ENCODE measurements around the gene PRRT3. TPM values are rescaled to one million over a fixed set of nuclear protein-coding genes. Genes with fewer than 3 reads are reported as not detected.
A peak's percentile ranks its signal among the peaks of the same experiment; 100 is the strongest.

PRRT3 gene
- total and polyA plus RNA-seq, 9 of the 15 experiments (the other 6 are each of a cell fraction or from before 2014, with no cell fraction given) = 0.06 to 1.9 (median 1.2) TPM

DNA sequence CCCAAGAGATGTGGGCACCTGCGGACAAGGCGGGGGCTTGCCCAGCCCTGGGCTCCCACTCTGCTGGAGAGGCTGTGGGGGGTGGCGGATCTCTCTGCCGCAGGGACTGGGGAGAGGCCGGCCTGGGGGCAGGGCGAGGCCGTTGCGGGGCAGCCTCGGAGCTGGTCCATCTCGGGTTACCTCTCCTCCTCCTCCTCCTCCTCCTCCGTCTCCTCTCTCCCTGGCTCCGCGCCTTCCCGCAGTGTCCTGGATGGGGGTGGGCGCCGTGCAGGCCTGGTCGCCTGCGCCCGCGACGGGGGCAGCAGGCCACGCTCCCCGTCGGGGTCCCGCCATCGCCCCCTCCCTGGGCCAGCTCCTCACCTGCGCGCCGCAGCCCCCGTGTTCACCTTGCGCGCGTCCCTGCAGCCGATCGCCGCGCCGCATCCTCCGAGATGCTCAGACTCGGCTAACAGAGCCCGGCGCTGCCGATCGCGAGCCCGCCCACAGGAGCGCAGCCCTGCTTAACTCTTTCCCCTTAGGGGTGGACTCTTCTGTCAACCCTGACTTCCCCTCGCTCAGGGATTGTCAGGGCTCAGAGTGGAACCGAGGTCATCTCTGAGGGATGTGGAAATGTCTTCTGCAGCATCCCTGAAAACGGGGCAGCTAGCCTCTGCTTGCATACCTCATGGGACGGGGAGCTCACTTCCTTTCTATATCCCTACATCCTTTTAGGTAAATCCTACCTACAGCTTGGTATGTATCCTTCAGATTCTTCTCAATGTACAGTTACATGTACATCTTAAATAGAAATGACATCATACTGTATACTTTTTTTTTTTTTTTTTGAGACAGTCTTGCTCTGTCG is at the start of gene PRRT3 (continued):
- TF ChIP-seq ZSCAN32 (CRISPR knock-in tag; IDR thresholded peaks at IDR 0.05) (no peak), HNRNPL (IDR thresholded peaks at IDR 0.05; ENCODE audit: low read depth, low read length) (peak; percentile 54; the same call in 1 of the 2 replicates), DPF2 (IDR thresholded peaks at IDR 0.05) (0 out of 2 replicates have a peak, but pooled peaks have one; percentile 27), KLF6 (CRISPR knock-in tag; IDR thresholded peaks at IDR 0.05; ENCODE audit: borderline replicate concordance) (no peak), CBX5 (IDR thresholded peaks at IDR 0.05; ENCODE audit: borderline replicate concordance, low read depth) (no peak), ZNF316 (IDR thresholded peaks at IDR 0.05) (no peak), ZNF263 (CRISPR knock-in tag; IDR thresholded peaks at IDR 0.05; ENCODE audit: borderline replicate concordance) (peak; percentile 84), HDAC3 (IDR thresholded peaks at IDR 0.05; ENCODE audit: borderline replicate concordance, partially characterized antibody) (no peak), NCOA1 (IDR thresholded peaks at IDR 0.05; ENCODE audit: low read depth) (no peak), MEF2A (IDR thresholded peaks at IDR 0.05; ENCODE audit: control insufficient read depth, low read depth, low read length) (no peak), ASH1L (IDR thresholded peaks at IDR 0.05; ENCODE audit: borderline replicate concordance, low read depth, partially characterized antibody) (no peak), EP400 (IDR thresholded peaks at IDR 0.05) (no peak), HMGN3 (IDR thresholded peaks at IDR 0.05; ENCODE audit: borderline replicate concordance, extremely low read depth, insufficient read length, low read depth, low read length) (peak; percentile 84), SRSF7 (optimal IDR thresholded peaks at IDR 0.05; ENCODE audit: low read depth, low read length) (no peak), HEY1 (CRISPR knock-in tag; IDR thresholded peaks at IDR 0.05; ENCODE audit: borderline replicate concordance) (no peak), ZEB2 (IDR thresholded peaks at IDR 0.05) (peak; percentile 93), PTTG1 (tag; IDR thresholded peaks at IDR 0.05; ENCODE audit: low read depth) (no peak), ETV5 (CRISPR knock-in tag; IDR thresholded peaks at IDR 0.05; ENCODE audit: low read depth) (no peak), CXXC5 (CRISPR knock-in tag; IDR thresholded peaks at IDR 0.05) (peak; percentile 72), FOXA3 (CRISPR knock-in tag; conservative IDR thresholded peaks at IDR 0.05 in 1 of 2, IDR thresholded peaks at IDR 0.05 in 1 of 2) (no peak), NCOA4 (IDR thresholded peaks at IDR 0.05; ENCODE audit: partially characterized antibody) (peak; percentile 74), RHOXF2B (CRISPR knock-in tag; conservative IDR thresholded peaks at IDR 0.05) (no peak), KAT8 (IDR thresholded peaks at IDR 0.05; ENCODE audit: low read depth) (no peak), E2F5 (CRISPR knock-in tag; IDR thresholded peaks at IDR 0.05) (no peak)
- TF ChIP-seq, protein P1, sequence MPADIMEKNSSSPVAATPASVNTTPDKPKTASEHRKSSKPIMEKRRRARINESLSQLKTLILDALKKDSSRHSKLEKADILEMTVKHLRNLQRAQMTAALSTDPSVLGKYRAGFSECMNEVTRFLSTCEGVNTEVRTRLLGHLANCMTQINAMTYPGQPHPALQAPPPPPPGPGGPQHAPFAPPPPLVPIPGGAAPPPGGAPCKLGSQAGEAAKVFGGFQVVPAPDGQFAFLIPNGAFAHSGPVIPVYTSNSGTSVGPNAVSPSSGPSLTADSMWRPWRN (IDR thresholded peaks at IDR 0.05; ENCODE audit: low read depth) = no peak
- TF ChIP-seq, protein P2, sequence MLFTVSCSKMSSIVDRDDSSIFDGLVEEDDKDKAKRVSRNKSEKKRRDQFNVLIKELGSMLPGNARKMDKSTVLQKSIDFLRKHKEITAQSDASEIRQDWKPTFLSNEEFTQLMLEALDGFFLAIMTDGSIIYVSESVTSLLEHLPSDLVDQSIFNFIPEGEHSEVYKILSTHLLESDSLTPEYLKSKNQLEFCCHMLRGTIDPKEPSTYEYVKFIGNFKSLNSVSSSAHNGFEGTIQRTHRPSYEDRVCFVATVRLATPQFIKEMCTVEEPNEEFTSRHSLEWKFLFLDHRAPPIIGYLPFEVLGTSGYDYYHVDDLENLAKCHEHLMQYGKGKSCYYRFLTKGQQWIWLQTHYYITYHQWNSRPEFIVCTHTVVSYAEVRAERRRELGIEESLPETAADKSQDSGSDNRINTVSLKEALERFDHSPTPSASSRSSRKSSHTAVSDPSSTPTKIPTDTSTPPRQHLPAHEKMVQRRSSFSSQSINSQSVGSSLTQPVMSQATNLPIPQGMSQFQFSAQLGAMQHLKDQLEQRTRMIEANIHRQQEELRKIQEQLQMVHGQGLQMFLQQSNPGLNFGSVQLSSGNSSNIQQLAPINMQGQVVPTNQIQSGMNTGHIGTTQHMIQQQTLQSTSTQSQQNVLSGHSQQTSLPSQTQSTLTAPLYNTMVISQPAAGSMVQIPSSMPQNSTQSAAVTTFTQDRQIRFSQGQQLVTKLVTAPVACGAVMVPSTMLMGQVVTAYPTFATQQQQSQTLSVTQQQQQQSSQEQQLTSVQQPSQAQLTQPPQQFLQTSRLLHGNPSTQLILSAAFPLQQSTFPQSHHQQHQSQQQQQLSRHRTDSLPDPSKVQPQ (CRISPR knock-in tag; IDR thresholded peaks at IDR 0.05; ENCODE audit: borderline replicate concordance) = no peak

Data from K562 (cell line).